ENCODE measurements around the gene SLC15A3.

Gene SLC15A3

DNA sequence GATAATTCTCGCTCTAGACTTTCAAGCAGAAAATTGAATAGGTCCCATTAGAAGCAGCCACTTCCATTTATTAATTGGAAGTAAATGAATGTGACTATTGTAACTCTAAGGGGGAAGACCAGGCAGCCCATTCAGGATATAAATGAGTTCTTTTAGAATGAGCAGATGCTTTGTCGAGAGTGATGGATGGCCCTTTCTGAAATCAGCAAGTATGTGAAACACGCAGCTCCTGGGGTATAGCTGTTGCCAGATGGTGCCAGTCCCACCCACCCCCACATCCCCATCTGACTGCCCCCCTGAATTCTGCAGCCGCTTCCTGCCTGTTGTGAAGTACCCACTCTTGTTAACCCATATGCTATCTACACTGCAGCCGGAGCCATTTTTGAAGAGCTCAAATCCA is 3.7 kb downstream of the SLC15A3 start:
- DNase-seq (ENCODE audit: low read depth): no peak
- no peak overlapping the region for H3K4me3 ChIP-seq (ENCODE audit: low read length)
- TF ChIP-seq, protein P1, sequence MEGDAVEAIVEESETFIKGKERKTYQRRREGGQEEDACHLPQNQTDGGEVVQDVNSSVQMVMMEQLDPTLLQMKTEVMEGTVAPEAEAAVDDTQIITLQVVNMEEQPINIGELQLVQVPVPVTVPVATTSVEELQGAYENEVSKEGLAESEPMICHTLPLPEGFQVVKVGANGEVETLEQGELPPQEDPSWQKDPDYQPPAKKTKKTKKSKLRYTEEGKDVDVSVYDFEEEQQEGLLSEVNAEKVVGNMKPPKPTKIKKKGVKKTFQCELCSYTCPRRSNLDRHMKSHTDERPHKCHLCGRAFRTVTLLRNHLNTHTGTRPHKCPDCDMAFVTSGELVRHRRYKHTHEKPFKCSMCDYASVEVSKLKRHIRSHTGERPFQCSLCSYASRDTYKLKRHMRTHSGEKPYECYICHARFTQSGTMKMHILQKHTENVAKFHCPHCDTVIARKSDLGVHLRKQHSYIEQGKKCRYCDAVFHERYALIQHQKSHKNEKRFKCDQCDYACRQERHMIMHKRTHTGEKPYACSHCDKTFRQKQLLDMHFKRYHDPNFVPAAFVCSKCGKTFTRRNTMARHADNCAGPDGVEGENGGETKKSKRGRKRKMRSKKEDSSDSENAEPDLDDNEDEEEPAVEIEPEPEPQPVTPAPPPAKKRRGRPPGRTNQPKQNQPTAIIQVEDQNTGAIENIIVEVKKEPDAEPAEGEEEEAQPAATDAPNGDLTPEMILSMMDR (conservative IDR thresholded peaks at IDR 0.05; ENCODE audit: low read depth, low read length): no peak

DNA sequence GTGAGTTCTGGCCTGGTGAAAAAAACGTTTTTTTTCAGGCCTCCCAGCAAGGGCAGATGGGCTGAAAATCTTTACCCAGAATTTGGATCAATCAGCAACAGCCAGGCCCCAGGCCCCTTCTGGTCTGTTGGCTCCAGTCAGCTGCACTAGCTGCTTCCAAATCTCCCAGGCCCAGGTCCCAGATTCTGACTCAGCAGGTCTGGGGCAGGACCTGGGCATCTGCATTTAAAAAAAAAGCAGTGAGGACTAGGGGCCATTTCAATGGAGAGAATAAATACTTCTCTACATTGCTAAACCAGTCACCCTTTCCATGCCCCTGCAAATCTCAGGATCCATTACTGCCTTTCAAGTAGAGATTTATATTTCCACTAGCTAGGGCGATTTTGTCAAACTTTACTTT is 4.3 kb downstream of the SLC15A3 start:
- TF ChIP-seq, protein P1 (conservative IDR thresholded peaks at IDR 0.05; ENCODE audit: low read depth, low read length): no peak
- H3K4me3 ChIP-seq (ENCODE audit: low read length): no peak overlapping the region
- no peak for DNase-seq (ENCODE audit: low read depth)

DNA sequence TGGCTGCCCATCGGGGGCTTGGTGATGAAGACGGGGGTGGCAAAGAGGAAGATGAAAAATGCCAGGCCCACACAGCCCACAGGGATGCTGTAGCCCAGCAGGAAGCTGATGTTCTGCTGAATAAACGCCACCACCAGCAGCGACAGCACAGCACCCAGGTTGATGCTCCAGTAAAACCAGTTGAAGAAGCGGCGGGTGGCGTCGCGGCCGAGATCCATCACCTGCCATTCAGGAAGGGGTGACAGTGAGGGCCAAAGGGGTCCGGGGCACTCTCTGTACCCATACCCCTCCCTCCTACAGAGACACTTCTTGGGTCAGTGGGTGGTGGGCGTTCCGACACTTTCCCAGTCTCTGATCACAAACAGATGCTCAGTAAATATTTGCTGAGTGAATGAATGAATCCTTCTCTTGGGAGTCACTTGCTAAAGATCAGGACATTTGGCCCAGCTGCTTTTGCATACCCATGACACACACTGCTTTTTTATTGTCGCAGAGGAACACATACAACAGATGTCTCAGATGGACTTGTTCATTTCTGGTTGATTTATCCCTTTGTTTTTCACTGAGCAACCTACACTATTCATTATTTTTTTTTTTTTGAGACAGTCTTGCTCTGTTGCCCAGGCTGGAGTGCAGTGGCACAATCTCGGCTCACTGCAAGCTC is 5.2 kb downstream of the SLC15A3 start:
- TF ChIP-seq, protein P1 (conservative IDR thresholded peaks at IDR 0.05; ENCODE audit: low read depth, low read length): no peak
- DNase-seq (ENCODE audit: low read depth): no peak
- H3K4me3 ChIP-seq (ENCODE audit: low read length): no peak overlapping the region

DNA sequence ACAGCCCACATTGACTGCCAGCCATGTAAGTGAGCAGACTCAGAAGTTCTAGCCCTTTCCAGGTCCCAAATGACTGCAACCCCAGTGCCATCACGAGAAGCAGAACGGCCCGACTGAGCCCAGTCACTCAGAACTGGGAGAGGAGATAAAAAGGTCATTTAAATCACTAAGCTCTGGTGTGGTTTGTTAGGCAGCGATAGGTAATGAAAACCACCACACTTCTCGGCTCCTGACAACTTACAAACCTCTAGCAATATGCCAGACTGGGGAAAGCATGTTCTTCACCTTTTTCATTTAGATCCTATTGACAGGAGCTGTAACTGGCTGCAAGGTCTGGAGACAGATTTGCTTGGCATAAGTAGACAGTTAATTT is 6.7 kb downstream of the SLC15A3 start:
- no peak overlapping the region for H3K4me3 ChIP-seq (ENCODE audit: low read length)
- DNase-seq (ENCODE audit: low read depth): no peak
- TF ChIP-seq, protein P1 (conservative IDR thresholded peaks at IDR 0.05; ENCODE audit: low read depth, low read length): no peak

DNA sequence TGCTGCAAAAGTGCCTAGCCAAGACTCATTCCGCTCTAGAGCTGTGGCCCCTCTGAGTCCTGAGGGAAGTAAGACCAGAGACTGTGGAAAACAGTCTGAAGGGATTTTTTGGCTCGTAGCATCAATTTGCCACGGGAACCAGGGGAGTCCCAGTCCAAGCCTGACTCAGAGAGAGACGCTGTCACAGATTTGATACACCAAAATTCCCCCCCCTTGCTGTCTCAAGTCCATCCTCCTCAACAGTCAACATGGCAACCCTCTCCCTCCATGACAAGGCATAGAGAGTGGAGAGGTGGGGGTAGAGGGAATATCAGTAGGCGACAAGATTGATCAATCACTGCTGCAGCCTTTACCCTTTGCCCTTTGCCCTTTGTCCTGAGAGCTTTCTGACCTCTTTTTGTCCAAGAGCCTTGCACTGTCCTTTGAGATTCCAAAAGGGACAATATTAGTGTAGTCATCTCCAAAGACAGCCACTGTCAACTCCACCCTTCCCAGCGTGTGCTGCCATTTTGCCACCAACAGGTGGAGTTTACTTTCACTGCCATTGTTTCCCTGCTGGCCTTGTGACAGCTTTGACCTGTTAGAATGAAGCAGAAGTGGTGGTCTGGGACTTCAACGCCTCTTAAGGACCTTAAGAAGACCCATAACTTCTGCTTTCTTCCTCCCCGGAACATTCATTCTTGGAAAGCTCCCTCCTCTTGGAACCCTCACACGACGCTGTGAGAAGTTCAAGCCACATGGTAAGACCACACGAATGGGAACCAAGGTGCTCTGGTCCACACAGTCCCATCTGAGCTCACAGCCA is 7.3 kb downstream of the SLC15A3 start:
- TF ChIP-seq, protein P1 (conservative IDR thresholded peaks at IDR 0.05; ENCODE audit: low read depth, low read length): peak; percentile 43
- H3K4me3 ChIP-seq (ENCODE audit: low read length): no peak overlapping the region
- no peak for DNase-seq (ENCODE audit: low read depth)

DNA sequence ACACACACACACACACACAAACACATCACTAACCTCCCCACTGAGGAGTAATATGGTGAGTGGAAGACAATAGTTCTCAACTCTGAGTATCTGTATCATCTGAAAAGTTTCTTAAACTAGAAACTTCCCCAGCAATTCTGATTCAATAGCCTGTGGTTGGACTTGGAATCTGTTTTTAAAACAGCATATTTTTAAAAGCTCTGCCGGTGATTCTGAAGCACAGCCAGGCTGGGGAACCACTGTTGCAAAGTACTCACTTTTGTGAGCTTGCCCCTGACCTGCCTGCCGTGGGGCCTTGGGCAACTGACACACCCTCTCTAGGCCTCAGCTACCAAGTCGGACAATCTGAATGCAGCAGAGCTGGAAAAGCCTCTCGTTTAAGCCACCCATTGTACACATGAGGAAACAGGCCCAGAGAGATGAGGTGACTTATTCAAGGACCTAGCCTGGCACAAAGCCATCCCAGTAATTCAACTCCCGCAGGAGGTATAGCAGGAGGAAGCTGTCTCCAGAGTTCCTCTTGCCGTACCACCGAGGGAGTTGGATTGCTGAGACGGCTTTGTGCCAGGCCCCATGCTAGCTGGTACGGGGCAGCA is 8.9 kb downstream of the SLC15A3 start:
- no peak for DNase-seq (ENCODE audit: low read depth)
- TF ChIP-seq, protein P1 (conservative IDR thresholded peaks at IDR 0.05; ENCODE audit: low read depth, low read length): no peak
- no peak overlapping the region for H3K4me3 ChIP-seq (ENCODE audit: low read length)

Measured in retinal pigment epithelial cell (primary cell).